NCI-H187 (cell line): ENCODE results near the gene FSD1.
"Not testable (repeated sequence)": the region's sequence is repeated elsewhere in the genome, so short reads cannot be mapped to it uniquely, and the experiment has no call there.

Experiments
- DNase-seq, 2 experiments: peaks; one replicate each; lab custom pipeline; 2025; lab: John Stamatoyannopoulos, UW

The FSD1 gene

DNA sequence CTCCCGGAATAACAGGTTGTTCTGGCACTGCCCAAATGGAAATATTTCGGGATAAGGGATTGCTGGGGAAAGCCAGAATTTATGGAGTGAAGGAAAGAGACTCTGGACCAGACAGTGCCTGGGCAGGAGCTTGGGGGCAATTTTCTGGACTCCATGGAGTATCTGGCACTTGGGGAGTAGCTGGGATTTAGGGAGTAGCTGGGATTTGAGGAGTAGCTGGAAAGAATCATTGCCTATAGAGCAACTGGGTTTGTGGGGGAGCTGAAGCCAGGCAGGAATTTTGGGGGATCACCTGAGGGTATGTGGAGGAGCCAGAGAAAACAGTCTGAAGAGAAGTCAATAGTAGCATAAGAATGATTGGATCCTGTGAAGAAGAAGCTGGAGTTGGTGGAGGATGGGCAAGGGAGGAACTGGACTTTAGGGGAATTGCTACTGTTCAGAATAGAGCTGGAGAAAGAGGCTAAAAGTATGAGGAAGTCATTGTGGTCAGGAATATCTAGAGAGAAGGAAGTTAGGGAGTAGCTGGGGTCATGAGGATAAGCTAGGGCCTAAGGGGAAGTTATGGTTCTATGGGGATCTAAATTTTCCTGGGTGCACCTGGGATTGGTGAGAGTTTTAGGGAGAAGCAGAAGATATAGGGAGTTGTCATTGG, 14.8 kb downstream of the FSD1 start:
- no peak for DNase-seq

DNA sequence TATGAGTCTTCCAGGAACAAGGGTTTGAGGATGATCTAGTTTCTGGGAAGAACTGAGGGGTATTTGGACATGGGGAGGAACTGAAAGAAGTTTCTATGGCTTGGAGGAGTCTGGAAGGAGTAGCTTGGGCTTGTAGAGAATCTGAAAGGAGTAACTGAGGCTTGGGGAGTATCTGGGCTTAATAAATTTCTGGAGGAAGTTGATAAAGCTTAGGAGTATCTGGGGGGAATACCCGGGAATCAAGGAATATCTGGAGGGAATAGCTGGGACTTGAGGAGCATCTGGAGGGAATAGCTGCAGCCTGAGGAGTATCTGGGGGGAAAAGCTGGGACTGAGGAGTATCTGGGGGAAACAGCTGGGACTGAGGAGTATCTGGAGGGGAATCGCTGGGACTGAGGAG, 16.0 kb downstream of the FSD1 start:
- no peak for DNase-seq

DNA sequence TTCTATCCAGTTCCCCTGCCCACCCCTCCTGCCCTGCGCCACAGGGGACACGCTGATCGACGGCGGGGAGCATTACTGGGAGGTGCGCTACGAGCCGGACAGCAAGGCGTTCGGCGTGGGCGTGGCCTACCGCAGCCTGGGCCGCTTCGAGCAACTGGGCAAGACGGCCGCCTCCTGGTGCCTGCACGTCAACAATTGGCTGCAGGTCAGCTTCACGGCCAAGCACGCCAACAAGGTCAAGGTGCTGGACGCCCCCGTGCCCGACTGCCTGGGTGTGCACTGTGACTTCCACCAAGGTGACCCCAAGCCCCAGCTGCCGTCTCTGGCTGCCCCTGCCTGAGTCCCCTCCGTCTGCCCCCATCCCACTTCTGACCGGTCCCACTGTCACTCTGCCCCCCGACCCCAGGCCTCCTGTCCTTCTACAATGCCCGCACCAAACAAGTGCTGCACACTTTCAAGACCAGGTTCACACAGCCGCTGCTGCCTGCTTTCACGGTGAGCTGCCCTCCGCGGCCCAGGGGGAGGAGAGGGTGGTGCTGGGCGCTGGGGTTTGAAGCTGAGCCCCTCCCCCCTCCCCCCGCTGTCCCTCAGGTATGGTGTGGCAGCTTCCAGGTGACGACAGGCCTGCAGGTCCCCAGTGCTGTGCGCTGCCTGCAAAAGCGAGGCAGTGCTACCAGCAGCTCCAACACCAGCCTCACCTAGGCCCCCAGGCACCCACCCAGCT, 18.7 kb downstream of the FSD1 start:
- no peak for DNase-seq

DNA sequence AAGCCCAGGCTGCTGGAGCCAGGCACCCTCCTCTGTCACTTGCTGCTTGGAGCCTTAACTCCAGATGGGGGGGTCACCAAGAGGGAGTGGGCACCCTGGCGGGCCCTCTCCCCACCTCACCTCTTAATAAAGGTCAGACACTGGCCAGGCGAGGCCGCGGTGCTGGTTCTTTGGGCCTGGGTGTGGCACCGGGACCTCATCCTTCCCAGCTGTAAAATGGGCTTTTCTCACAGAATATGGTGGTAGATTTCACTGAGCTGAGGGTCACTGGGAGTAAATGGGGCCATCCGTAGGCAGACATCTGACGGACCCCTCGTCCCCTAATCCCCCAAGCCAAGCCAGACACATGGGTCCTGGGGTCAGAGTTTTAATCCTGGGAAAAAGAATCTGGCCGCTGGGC, 19.3 kb downstream of the FSD1 start:
- no peak for DNase-seq

DNA sequence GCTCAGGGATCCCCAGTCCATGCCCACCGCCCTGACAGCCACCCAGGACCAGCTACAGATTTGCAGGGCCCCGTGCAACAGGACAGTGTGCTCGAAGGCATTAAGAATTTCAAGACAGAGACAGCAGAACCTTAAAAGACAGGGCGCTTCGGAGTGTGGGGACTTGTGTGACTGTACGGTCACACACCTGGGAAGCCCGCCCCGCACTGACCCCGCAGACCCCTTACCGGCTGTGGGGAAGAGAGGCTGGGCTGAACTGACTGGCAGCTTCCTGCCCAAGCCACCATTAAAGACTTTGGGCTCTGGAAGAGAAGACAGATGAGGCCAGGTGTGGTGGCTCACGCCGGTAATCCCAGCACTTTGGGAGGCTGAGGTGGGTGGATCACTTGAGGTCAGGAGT, 19.8 kb downstream of the FSD1 start:
- no peak for DNase-seq

DNA sequence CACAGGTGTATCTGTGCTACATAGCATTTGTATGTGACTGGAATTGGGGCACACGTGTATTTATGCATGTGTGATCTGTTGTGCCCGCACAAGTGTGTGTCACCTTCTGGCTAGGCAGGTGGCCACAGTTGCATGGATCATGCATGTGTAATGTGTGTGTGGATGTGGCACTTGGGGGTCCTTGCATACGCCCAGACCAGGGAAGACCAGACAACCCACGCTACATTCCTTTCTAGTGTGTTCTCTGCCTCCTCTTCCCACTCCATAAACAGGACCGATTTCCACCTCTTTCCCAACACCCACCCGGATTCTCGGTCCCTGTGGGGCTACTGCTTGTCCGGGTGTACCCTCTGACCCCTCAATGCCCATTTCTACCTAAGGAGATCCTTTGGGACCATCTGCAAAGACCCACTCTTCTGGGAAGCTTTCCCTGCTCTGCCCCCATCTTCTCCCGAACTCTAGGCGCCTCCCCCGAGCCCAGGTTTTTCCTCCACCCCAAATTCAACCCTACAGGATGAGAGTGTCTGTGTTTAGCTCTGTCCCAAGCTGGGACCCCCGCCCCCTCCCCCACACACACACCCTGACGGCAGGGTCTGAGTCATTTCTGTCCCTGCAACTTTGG, 21.9 kb downstream of the FSD1 start:
- no peak for DNase-seq

DNA sequence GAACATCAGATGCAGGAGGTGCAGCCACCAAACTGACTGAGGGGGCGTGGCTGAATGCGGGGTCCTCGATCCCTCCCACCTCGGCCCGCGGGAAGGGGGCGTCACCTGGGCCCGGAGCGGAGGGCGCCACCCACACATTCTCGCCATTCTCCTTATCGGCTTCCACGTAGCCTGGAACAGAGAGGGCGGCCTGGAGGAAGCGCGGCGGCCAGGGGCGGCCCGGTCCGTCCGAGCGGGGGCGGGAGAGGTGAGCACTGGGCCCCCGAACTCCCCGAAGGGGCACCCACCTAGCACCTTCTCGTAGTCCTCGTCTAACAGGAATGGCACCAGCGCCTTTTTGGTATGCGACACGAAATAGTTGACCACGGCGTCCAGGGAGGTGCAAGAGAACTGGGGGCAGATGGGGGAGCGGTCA, 22.4 kb downstream of the FSD1 start:
- DNase-seq: no peak

DNA sequence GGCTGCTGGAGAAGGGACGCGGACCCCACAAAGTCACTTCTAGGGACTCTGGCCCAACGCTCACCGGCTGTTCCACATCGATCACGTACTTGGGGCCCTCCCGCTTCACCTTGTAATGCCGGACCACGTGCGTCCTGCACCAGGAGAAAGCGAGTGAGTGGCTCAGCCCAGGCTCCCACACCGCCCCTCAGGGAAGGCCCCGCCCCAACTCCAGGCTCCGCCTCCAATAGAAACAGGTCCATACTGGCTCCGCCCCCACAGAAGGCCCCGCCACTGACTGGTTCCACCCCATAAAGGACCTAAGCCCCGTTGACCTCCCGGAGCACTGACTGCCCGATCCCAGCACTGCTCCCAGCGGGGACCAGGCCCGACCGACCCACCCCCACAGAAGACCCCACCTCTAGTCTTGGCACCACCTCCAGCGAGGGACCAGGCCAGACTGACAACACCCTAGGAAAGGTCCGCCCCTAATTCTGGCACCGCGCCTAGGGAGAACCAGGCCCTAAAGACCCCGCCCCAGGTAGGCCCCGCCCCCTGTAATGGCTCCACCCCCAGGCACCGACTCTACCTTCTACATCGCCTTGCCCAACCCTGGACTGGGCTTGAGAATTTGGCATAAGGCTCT, 23.0 kb downstream of the FSD1 start:
- peak; percentile 47 to 55 for DNase-seq

DNA sequence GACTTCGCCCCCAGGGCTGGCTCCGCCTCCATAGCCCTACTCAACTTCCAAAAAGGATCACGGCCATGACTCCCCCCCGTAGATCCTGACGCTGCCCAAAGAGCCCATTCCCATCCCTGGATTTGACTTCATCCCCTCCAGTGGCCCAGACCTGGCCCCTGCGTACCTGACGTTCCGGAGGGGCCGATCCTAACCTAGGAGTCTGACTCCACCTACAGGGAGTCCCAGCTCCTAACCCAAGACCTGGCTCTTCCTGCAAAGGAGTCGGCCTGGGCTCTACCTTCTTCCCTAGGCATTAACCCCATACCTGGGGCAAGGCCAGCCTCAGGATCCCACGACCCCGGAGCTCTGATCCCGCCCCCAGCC, 23.5 kb downstream of the FSD1 start:
- no peak for DNase-seq

DNA sequence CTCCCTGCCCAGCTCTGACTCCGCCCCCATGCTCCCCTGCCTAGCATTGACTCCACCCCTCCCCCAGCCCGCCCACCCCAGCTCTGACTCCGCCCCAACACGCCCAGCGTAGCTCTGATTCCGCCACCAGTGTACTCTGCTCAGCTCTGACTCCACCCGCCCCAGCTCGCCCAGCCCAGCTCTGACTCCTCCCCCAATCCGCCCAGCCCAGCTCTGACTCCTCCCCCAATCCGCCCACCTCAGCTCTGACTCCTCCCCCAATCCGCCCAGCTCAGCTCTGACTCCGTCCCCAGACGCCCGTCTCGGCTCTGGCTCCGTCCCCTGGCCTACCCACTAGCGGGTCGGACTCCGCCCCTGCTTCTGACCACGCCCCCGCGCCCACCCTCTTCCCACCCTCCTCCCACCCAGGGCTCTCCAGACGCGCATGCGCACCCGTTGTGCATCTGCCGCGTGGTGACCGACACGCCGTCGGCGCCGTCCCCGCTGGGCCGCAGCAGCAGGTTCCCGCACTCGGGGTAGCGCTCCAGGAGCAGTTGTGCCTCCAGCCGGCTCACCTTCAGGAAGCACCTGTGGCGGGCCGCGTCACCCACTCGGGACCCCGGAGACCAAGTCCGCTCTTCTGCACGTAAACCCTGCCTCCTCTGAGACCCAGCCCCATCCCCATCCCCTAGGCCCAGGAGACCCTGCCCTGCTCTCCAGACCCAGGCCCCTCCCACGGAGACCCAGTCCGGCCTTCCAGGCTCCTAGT, 24.0 kb downstream of the FSD1 start:
- peak; percentile 84 for DNase-seq

DNA sequence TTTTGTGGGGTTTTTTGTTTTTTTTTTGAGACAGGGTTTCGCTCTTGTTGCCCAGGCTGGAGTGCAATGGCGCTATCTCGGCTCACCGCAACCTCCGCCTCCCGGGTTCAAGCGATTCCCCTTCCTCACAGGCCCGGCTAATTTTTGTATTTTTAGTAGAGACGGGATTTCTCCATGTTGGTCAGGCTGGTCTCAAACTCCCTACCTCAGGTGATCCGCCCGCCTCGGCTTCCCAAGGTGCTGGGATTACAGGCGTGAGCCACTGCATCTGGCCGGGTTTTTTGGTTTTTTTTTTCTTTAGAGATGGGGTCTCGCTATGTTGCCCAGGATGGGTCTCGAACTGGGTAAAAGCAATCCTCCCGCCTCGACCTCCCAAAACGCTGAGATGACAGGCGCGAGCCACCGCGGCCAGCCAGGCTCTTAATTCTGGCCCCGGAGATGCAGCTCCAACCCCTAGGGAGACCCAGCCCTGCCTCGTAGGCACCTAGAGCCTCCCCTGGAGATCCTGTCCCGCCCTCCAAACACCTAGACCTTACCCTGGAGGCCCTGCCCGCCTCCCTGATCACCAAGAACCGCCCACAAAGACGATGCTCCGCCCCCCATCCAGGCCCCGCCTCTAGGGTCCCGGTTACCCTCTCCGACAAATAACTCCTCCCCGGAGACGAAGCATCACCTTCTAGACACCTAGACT, 24.7 kb downstream of the FSD1 start:
- DNase-seq: not testable (repeated sequence)

DNA sequence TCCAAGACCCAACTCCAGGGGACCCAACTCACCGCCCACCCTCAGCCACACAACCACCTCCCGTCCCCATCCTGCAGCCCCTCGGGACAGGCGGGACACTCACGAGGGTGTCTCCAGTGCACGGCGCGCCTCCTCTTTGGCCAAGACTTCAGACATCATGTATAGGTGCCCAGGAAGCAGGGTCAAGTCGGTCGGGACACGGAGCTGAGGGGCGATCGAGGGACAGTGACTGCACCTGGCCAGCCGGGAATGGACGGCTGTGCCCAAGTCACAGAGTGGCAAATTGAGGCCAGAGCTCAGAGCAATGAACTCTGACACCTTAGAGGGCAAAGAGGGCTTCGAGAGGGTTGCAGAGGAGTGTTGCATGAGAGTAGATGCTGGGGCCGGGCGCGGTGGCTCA, 25.5 kb downstream of the FSD1 start:
- DNase-seq: no peak

DNA sequence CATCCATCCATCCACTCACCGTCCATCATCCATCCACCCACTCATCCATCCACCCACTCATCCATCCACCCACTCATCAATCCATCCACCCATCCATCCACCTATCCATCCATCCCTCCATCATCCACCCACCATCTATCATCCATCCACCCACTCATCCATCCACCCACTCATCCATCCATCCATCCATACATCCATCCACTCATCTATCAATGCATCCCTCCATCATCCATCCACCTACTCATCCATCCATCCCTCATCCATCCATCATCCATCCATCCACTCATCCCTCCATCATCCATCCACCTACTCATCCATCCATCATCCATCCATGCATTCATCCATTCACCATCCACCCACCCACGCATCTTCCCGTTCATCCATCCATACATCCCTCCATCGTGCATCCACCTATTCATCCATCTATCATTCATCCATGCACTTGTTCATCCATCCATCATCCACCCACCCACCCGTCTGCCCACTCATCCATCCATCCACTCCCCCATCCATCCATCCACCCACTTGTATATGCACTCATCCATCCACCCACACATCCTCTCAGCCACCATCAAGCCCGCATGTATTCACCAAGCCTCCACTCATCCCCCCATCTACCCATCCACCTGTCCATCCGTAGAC, 30.7 kb downstream of the FSD1 start:
- no peak for DNase-seq

DNA sequence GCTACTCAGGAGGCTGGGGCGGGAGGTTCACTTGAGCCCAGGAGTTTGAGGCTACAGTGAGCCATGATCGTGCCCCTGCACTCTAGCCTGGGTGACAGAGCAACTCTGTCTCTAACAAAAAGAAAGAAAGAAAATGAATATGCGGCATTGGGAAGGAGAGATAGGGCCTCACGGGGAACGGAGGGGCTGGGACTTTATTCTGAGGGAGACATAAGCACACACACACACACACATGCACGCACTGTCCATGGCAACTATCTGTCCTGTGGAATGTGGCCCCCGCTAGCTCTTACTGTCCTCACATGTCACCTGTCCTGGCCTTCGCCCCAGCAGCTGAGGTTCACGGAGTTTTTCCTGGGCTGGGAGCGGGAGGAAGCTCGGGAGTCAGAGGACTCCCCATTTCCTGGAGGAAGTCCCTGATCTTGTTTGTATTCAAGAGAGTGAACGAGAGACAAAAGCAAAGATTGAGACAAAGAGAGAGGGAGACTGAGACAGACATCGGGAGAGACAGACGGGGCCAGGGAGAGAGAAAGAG, 33.6 kb downstream of the FSD1 start:
- no peak for DNase-seq

DNA sequence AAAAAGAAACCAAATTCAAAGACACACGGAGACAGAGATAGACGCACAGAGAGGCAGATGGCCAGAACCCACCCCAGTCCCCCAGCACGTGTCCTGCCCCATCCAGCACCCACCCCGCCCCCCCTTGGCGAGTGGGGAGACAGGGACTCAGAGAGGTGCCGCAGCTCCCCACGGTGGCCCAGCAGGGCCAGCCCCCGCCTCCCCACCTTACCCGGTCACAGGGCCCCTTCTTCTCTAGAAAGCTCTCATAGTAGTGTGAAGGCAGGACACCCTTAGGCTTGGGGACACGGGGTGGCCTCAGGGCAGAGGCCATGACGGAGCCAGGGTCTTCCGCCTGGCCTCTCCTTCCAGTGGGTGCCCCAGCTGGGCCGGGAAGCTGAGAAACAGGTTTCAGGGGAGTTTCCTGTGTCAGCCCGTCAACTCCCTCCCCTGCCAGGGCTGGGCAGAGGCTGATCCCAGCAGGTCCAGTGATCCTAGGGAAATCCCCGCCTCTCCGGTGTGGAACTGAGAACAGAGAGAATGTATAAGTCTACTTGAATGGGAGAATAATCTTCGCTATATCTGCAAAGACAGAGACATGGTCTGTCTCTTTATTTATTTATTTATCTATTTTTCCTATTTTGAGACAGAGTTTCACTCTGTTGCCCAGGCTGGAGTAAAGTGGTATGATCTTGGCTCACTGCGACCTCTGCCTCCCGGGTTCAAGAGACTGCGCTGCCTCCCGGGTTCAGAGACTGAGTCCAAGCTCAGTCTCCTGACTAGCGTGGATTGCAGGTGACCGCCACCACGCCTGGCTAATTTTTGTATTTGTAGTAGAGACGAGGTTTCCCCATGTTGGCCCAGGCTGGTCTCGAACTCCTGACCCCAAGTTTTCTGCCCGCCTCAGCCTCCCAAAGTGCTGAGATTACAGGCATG, 34.3 kb downstream of the FSD1 start, which contains the start of gene STAP2:
Gene STAP2 (minus strand): TSS at position 387 of the 915 bp plus-strand sequence. CDS start 74 bp downstream, at position 313.
- DNase-seq: no peak

DNA sequence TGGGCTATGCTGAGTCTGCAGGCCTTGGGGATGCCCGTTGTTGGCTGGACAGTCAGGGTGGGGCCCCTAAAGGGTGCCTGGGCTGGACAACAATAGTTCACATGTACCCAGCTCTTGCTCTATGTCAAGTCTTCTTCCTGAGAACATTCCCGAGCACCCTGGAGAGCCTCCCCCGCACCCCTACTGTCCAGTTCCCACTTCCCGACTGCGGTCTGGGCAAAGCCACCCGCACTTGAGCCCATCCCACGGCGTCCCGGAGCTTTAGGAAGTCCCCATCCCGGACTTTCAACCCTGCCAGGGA, 37.9 kb downstream of the FSD1 start:
- no peak for DNase-seq

DNA sequence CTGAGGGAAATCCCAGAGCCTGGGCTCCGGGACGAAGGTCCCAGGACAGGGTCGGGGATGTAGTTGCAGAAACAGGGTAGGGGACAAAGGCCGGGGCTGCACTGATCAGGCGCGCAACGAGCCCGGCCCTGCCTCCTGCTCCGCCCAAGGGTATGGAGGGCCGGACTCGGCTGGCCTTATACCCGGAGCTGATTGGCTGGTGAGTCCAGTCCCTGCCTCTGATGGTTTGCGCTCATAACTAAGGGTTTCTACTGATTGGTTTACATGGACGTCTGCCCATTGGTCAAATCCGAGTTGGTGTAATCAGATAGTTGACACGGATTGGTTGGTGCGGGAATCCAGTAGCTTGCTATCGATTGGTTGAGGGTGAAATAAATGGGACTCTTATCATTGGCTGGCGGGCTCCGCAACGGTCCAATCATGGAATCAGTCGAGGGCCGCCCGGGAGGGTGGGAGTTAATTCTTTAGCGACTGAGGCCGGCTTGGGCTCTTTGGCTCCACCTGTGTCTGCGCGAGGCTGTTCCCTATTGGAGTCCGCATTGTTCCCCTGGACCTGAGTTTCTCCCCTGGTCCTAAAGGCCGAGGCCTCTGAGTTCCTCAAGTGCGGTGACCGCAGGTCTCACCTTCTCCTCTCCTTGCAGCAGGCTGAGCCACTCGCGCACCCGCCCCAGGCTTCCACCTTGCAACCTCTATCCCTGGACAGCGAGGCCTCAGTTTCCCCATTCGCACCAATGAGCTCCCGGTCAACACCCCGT, 38.4 kb downstream of the FSD1 start:
- DNase-seq: peak; percentile 96

DNA sequence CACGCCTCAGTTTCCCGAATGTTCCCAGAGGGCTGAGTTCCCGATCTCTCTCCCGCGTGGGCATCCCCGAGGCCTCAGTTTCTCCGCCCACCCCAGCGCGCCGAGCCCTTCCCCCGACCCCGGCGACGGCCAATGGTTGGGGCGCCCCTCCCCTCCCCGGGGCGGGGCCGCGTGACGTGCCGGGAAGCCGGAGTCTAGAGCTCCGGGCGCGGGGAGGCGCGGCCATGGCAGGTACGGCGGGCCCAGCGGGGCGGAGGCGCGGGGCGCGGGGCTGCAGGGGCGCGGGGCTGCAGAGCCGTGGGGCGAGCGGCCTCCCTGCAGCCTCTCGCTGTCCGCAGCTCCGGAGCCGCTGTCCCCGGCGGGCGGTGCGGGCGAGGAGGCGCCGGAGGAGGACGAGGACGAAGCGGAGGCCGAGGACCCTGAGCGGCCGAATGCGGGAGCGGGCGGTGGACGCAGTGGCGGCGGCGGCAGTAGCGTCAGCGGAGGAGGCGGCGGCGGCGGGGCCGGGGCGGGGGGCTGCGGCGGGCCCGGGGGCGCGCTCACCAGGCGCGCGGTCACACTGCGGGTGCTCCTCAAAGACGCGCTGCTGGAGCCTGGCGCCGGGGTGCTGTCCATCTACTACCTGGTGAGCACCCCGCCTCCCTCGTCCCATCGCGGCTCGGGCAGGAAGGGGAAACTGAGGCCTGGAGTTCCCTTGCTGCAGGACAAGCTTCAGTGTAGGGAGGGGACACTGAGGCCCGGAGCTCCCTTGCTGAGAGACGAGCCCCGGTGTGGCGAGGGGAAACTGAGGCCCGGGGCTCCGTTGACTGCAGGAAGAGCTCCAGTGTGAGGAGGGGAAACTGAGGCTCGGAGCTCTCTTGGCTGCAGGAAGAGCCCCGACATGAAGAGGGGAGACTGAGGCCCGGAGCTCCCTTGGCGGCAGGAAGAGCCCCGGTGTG, 39.2 kb downstream of the FSD1 start, which contains the start of gene MPND:
Gene MPND (plus strand): TSS at position 193 of the 938 bp plus-strand sequence. CDS start 32 bp downstream, at position 225.
- DNase-seq: peak; percentile 84 to 89
